Measurements from ENCODE around the gene DGCR8.

- TF ChIP-seq POLR2A (IDR thresholded peaks at IDR 0.05; ENCODE audit: low read length) (no peak), GATA1 (IDR thresholded peaks at IDR 0.05; ENCODE audit: low read depth, low read length) (no peak)
Measured at GRCh38 chr22:20095521-20095920, 15.5 kb downstream of the DGCR8 start.
